OCI-M2 (cell line): Measurements from ENCODE around the gene C9orf85.

Experiments
- DNase-seq: peaks from one replicate; lab custom pipeline; 2025; ENCODE audit not compliant: unreplicated experiment; lab: John Stamatoyannopoulos, UW

The C9orf85 gene

DNA sequence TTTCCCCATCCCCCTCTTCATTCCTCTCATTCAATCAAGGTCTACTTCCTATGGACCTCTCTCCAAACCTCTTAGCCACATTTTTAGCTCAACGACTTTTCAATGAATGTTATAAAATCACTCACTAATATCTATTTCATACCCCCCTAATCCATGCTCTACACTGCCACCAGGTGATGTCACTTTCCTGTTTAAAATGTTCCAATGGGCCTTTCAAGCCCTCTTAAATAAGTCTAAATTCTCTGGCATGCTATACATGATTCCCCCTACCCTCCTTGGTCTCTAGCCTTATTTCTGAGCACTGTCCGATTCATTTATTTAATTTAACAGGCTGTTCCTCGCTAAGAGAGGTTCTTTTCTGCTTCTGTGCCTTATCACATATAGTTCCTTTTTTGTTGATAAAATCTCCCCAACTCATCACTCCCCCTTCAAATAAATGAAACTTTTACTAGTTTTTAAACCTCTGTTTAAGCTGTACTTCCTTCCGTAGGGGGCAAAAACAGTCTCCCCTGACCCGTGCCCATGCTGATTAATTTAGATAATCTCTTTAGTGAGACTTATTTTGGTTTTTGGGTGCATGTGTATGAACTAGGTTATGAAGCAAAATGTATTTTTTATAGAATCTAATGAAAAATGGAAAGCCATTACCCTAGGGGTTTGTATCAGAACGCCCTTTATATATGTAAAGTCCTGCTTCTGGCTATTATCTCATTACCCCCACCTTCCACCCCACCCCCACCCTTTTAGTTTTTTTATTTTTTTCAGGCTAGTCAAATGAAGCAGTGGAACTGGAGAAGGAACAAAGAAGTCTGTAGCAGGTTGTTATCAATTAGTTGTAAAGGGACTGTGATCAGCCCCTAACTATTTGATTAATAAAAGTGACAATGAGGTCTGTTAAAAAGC, 9.5 kb upstream of the C9orf85 start:
- no peak for DNase-seq

DNA sequence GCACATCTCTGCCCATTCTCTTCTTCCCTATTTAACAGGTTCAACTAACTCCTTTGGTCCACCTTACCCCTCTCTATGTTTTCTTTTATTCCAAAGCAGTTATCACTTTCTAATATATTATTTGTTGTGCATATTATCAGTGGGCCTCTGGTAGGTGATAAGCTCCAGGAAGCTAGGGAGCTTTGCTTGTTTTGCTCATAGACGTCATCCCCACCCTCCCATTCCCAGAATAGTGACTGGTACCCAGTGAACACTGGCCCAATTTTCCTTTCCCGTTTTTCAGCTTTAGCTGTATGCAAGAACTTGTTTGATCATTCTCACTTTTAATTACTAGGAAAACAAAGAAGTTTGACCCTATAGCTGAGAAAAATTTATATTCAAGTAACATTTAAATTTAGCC, 7.4 kb upstream of the C9orf85 start:
- no peak for DNase-seq

DNA sequence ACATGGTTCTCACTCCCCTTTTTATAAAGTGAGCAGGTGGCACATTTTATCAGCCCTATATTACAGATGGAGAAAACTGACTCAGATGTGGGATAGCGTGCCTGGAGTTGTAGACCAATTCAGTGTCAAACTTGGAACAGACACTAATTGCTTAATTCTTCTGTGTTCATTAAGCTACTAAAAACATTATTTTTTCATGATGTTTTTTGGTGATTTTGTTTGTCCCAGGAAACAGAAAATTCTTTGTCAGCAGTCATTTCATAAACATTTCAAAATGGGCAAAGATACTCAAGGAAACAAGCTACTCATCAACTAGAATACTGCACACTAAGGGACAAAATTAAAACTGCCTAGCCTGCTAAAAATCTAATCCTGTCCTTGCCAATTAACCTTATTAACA, 2.6 kb upstream of the C9orf85 start:
- DNase-seq = no peak

DNA sequence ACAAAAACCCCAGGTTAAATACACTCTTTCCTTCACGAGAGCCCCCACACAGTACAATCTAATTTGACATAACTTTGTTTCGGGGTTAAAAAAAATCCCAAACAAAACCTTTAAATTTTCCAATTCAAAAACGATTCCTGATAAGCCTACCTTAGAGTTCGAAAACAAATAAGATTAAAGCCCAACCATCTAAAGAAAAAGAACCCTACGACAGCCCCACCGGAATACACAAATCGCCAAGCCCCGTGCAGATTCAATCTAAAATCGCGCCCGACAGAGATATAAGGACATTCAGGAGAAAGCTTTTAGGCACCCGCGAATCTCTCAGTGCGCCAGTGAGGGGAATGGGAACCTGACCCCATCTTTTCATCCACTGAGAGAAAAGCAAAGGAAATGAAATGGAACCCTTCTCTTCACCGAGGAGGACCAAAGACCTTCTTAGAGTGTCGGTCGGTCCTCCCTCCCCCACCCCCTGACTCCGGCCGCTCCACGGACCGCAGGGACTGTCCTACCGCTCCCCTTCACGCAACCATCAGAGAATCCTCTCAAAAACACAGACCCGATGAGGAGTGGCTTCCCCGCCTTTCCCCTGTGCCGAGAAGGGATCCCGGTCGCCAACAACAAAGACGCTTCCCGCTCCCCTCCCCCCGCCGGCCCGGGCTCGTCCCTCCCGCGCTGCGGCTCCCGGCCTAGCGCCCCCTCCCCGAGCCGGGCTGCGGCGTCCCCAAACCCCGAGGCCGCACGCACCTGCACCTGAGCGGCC, 1.4 kb upstream of the C9orf85 start:
- DNase-seq = no peak

DNA sequence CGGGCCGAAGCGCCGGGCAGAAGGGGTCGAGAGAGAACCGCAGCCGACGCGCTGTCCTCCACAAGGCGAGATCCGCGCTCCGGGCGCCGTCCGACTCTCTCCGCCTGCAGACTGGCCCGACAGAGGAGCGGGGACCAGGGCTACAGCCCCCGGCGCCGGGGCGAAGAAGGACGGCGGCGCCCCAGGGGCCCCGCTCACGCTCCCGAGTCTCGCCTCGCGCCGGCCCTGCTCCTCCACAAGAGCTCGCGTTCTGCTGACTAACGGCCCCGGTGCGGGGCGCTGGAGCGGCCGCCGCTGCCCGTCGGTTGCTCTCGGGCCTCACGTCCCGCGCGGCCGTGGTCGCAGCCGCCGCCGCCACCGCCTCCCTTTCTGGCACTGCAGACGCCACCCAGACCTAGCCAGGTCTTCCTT, 784 bp upstream of the C9orf85 start:
- no peak for DNase-seq

DNA sequence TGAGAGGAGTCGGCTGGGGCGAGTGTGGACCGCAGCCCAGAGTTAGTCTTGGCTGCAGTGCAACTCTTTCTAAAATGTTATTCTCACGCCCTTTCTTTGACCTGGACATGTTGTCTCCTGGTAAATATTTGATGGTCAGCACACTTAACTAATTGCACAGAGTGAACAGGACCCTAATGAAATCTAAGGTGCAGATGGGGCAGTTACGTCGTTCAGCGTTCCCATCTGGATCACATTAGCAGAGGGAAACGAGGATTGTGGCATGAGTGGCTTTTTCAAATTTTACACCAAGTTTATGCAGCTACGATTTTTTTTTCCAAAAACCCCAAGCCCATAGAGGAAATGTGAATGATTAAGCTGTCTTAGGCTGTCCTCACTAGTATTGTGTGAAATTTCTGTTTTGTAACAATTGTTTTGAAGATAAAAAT, 483 bp downstream of the C9orf85 start:
- no peak for DNase-seq

DNA sequence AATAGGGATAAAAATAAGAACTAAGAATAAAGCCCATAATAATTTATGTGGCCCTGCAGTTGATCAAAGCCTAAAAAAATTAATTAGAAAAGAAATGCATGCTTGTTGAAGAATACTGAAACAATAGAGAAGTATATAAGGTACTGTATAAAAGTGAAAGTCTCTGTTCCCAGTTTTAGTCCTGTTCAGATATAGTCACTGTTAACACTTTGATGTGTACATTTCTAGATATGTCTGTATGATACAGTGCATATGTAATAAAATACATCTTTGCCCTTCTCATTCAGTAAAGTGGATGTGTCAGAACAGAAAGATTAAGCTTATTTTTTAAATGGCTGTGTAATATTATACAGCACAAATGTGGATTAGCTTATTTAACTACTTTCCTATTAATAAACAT, 4.1 kb downstream of the C9orf85 start:
- no peak for DNase-seq

DNA sequence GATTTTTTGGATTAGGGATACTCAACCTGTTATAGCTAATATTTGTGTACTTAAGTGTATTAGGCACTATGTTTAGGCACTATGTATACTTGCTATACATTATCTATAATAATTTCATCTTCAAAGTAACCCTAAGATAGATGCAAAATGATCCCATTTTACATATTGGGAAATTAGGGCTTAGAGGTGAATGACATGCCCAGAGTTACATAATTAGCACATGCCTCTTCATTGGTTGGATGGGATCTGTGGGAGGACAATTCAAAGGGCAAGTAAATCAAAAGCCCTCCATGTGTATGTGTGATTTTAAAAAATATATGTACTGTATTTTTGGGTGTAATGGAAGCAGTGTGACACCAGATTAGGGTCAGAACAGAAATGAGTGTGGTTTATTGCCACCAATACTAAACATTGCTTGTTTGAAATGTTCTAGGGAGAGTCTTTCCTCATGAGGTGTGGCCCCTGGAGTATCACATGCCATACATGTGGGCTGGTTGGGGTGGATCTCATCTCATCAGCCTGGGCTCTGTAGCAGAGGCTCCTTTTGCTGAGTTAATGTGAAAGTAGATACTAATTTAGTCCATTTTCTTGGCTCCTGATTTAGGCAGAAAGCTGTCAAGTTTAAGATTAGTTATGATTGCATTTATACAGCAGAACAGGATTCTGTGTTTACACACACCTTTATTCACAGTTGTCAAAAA, 5.5 kb downstream of the C9orf85 start:
- DNase-seq = no peak

DNA sequence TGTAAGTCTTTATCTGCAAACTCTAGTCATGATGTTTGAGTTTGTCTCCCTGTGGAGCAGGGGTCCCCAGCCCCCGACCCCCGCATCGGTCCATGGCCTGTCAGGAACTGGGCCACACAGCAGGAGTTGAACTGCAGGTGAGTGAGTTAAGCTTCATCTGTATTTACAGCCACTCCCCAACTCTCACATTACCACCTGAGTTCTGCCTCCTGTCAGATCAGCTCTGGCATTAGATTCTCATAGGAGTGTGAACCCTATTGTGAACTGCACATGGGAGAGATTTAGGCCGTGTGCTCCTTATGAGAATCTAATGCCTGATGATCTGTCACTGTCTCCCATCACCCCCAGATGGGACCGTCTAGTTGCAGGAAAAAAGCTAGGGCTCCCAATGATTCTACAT, 7.0 kb downstream of the C9orf85 start:
- no peak for DNase-seq

DNA sequence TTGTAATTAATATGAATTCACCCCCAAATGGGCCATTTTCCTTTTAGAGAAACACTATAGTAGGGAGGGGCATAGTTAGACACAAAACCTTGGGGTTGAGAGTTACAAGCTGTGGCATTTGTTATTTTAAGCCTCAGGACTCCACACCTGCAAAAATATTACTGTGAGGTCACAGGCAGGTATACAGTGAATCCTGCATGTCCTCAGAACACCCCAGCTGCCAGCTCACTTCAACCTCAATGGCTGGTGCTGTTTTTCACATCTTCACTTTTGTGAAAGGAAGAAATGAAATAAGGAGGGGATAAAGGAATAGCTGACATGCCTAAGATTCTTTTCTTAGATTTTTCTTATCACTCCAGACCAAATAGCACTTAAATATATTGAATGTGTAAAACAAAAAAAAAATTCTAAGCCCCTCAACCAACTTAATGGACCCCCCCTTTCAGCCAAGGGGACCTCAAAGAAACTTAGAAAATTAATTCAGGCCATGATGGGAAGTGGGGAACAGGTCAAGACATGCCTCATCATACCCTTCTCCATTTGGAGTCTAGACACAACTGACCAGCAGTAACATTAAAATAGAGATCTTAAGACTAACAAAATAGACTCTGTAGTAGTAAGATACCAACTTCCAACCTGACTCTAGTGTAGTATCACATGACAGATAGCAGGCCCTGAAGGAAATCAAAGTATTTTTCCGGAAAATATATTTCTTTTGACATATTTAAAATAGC, 9.2 kb downstream of the C9orf85 start:
- DNase-seq = no peak

DNA sequence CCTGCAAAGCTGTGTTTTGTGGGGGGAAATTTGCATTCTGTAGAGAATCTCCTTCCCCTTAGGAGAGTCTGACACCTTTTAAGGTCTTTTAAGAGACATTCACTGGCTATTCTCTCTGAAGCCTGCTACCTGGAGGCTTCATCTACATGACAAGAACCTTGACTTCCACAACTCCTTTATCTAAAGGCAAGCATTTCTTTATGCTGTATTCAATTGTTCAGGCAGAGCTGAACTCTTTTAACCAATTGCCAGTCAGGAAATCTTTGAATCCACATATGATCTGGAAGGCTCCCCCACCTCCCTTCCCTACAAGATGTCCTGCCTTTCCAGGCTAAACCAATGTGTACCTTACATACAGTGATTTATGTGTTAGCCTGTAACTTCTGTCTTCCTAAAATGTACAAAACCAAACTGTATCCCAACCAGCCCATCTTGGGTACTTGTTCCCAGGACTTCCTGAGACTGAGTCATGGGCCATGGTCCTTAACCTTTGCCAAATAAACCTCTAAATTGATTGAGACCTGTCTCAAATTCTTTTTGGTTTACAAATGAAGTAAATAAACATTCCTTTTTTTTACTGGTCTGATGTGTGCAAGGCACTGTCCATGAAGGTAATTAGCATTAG, 9.9 kb downstream of the C9orf85 start:
- no peak for DNase-seq

DNA sequence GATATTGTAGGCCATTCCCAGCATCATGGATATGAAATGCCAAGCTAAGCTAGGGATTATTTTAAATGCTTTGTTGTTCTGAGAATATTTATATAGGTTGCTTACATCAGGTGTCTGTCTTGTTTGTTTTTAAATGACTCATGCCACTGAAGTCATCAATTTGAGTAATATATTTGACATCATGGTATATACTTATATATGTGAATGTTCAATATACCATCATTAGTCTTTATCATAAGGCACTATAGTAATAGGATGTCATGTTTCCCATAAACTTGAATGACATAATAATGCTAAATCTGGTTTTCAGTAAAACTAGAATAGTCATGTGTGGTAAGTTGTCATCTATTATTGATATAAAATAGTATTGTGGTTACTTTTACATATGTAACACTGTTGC, 13.1 kb downstream of the C9orf85 start:
- no peak for DNase-seq

DNA sequence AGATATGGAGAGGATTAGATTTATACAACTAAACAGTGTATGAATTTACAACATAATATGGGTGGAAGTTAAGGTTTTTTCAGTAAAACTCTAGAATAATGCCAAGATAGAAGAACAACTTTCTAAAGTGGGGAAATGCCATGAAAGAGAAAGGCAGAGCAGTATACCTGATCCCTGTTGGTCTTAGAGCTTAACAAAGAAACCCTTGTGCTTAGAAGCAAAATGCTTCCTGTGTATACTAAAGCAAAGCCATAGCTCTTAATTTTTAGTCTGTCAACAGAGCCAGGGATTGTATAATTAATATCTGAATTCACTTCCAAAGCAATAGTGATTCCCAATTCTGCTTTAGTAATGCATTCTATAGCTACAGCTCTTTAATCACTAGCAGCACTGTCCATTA, 14.4 kb downstream of the C9orf85 start:
- no peak for DNase-seq

DNA sequence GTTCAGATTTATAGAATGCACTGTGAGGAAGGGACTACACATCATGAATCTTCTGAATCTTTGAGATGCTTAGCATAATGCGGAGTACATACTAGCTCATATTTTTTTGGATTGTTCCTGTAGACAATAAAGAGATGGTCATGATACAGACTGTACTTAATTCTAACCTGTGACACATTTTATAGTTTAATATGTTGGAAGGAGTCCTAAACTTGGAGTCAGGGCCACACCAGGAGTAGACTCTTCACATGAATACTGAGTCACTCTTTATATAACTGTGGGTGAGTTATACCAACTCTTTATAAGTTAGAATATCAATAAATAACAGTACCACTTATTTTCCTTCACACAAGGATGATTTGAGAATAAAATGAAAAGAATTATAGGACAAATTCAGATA, 16.9 kb downstream of the C9orf85 start:
- no peak for DNase-seq

DNA sequence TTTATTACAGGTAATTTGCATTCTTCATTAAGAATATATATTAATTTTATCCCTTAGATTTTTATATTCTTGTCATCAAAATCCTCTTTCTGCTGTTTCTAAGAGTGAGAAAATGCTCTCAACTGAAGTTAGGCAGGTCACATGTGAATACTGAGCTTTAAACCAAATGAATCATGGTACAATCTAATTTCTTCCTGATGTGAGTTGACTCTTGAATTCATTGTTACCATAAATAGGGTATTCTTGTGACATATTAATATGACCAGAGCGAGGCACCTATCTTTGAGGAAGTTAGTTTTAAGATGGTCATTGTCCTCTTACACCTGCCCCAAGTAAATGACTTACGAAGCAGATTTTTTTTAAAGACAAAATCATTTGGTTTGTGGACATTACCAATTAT, 17.4 kb downstream of the C9orf85 start:
- no peak for DNase-seq

DNA sequence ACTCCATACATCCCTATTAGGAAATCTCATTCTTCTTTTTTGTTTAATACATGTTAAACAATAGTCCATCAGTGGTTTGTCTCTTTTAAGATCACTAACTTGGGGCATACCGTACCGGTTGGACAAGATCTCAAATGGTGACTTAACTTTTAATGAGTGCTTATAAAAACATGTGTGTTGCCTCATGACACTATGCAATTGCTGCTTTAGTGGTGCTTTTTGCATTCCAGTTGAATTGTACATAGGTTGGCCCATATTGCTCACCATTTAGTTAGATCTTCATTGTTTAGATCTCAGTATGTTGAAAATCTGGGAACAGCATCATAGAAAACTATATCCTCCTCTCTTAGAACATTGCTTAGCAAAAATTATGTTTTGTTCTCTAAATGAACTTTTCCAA, 17.8 kb downstream of the C9orf85 start:
- no peak for DNase-seq

DNA sequence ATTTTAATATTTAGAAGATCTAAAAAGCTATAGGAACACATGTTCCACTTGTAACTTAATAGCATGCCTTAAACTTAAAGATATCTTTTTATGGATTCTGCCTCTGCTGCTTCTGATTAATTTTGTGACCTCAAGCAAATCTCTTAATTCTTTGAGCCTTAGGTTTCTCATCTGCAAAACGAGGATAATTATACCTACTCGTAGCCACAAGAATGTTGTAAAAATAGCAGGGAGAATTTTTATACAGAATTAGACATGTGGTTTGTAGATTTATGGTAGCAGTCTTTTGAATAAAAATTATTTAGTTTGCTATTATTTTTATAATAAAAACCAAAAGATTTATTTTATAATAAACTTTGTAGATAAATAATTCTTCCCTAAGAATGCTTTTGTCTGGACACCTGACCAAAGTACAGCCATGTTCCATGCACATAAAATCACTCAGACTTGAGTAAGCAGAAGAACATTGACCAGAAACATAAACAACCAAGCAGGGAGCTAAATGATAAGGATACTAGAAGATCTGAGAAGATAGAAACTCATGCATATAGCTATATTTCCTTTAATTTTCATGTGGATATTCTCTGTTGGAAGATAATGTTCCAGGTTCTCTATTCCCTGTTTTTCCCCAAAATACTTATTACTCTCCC, 18.5 kb downstream of the C9orf85 start:
- DNase-seq = no peak

DNA sequence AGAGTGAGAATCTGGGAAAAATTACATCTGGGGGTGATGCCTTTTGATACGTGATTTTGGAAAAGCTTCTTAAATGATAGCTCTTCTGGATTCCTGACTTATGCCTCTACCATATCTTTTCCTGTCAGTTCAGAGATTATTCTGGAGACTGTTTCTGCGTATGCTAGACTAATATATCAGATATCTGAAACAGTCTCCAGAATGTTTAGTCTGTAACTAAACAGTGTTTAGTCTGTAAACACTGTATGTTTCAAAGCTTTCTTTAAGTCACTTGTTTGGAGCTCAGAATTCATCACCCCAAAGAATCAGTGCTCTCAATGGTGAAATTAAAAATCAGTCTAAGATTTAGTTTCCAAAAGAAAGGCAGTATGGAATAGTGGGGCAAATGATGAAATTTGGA, 19.7 kb downstream of the C9orf85 start:
- no peak for DNase-seq

DNA sequence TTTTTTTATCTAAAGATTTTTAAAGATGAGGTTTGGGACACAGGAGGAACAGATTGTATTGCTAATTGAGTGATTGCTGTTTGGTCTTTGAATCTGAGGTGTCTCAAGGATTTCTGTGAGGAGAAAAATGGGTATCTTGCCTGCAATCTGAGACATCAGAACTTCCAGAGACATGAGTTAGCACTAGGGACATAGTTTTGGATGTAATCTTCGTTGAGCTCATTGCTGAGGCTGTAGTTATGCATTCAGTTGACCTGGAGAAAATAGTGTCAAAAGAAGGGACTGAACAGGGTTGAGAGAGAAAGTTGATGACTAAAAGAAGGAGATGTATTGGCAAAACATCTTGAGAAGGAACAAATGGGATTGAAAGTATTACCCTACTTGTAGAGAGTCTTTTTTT, 24.6 kb downstream of the C9orf85 start:
- DNase-seq = no peak

DNA sequence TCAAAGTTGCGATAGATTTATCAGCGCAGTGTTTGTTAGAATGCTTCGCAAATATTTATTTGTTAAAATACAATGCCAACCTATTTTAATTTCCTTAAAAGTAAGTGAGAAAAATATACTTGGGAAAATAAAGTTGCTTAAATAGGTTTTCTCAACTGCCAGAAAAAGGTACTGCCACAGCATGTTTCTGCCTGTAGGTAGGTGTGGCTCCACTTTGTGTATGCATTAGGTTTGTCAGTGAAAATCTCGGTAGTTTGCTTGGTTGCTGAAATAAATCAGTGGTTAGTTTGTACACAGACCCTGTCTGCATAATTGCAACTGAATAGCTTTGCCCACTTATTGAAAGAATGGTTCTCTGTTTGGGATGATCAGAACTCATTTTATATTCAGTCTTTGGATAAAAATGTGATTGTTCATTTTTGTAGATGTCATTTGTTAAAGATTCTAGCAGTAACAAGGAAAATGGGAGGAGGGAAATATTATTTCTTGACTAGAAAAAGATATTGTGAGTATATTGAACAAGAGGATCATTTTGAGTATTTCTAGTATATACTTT, 25.7 kb downstream of the C9orf85 start:
- DNase-seq = no peak
